ENCODE measurements around the gene SMARCB1.

GRCh38 chr22:23796461-23796860 is 9.7 kb downstream of the SMARCB1 start:
- TF ChIP-seq, protein P1, sequence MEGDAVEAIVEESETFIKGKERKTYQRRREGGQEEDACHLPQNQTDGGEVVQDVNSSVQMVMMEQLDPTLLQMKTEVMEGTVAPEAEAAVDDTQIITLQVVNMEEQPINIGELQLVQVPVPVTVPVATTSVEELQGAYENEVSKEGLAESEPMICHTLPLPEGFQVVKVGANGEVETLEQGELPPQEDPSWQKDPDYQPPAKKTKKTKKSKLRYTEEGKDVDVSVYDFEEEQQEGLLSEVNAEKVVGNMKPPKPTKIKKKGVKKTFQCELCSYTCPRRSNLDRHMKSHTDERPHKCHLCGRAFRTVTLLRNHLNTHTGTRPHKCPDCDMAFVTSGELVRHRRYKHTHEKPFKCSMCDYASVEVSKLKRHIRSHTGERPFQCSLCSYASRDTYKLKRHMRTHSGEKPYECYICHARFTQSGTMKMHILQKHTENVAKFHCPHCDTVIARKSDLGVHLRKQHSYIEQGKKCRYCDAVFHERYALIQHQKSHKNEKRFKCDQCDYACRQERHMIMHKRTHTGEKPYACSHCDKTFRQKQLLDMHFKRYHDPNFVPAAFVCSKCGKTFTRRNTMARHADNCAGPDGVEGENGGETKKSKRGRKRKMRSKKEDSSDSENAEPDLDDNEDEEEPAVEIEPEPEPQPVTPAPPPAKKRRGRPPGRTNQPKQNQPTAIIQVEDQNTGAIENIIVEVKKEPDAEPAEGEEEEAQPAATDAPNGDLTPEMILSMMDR (IDR thresholded peaks at IDR 0.05): no peak
- TF ChIP-seq POLR2A (IDR thresholded peaks at IDR 0.05; ENCODE audit: low read depth) (no peak), POLR2AphosphoS5 (IDR thresholded peaks at IDR 0.05) (no peak), EP300 (IDR thresholded peaks at IDR 0.05) (no peak)
